Fibroblast of lung (primary cell): ENCODE data around the gene PLCD4. TPM values are rescaled to one million over a fixed set of nuclear protein-coding genes. Genes with fewer than 3 reads are reported as not detected.

ENCODE experiments used
- DNase-seq, 2 donors: peaks; one replicate each; pipeline versions ENCODE4 v3.0.0 to v3.0.0-alpha.2; 2010; ENCODE audit warnings: low read depth in 2 of 2
- H2AFZ ChIP-seq: 2 replicates; pipeline ENCODE4 v1.5.1; 2012; ENCODE audit warnings: low read length, control low read depth, inconsistent platforms
- H3K27ac ChIP-seq: 2 replicates; pipeline ENCODE4 v1.5.1; 2011; ENCODE audit warnings: low read length, control low read depth; ENCODE audit not compliant: insufficient read depth
- H3K27me3 ChIP-seq: 2 replicates; pipeline ENCODE4 v1.5.1; 2011; ENCODE audit warnings: mild to moderate bottlenecking, low read length; ENCODE audit not compliant: control insufficient read depth, insufficient read depth
- H3K36me3 ChIP-seq: 2 replicates; pipeline ENCODE4 v1.5.1; 2011; ENCODE audit warnings: low read length; ENCODE audit not compliant: control insufficient read depth, insufficient read depth
- H3K4me1 ChIP-seq: 2 replicates; pipeline ENCODE4 v1.5.1; 2011; ENCODE audit warnings: low read length; ENCODE audit not compliant: control insufficient read depth, insufficient read depth; ENCODE audit errors: extremely low read depth
- H3K4me2 ChIP-seq: 2 replicates; pipeline ENCODE4 v1.5.1; 2011; ENCODE audit warnings: low read length, control low read depth; ENCODE audit not compliant: insufficient read depth; ENCODE audit errors: extremely low read depth
- H3K4me3 ChIP-seq, 4 experiments: fragments of 200-600 bp in 1 of 4; sonication (generic) in 1 of 4; replicated peaks in 1 of 4; 2 replicates each; pipeline ENCODE4 v1.5.1; 2011 to 2016; ENCODE audit warnings: low read length in 4 of 4, low read depth in 3 of 4, mild to moderate bottlenecking in 3 of 4, control low read depth in 2 of 4, inconsistent platforms in 1 of 4, mixed read lengths in 1 of 4; ENCODE audit not compliant: insufficient read depth in 1 of 4; ENCODE audit errors: control extremely low read depth in 1 of 4
- H3K79me2 ChIP-seq: 2 replicates; pipeline ENCODE4 v1.5.1; 2012; ENCODE audit warnings: mild to moderate bottlenecking, low read length, inconsistent platforms; ENCODE audit not compliant: control insufficient read depth, insufficient read depth
- H3K9ac ChIP-seq: 2 replicates; pipeline ENCODE4 v1.5.1; 2011; ENCODE audit warnings: mild to moderate bottlenecking, low read length, control low read depth; ENCODE audit not compliant: insufficient read depth
- H3K9me3 ChIP-seq: 2 replicates; pipeline ENCODE4 v1.5.1; 2012; ENCODE audit warnings: low read depth, low read length; ENCODE audit not compliant: control insufficient read depth, insufficient read depth
- H4K20me1 ChIP-seq: 2 replicates; pipeline ENCODE4 v1.5.1; 2011; ENCODE audit warnings: low read length; ENCODE audit not compliant: control insufficient read depth, insufficient read depth; ENCODE audit errors: extremely low read depth
- EZH2 ChIP-seq: IDR thresholded peaks from 2 replicates; pipeline ENCODE4 v1.5.1; 2012; ENCODE audit warnings: low read length, control low read depth, mild to moderate bottlenecking; ENCODE audit errors: missing control alignments
- polyA plus RNA-seq, 2 donors: library from polyadenylated mRNA; depleted of rRNA in 1 of 2; stranded (reverse) in 1 of 2; unstranded in 1 of 2; fragments of >200 nt; gene quantifications; 2 replicates each; pipeline ENCODE4 v1.2.1, GENCODE V29; 2011 to 2012; ENCODE audit warnings: missing spikeins in 1 of 2
- total RNA-seq: library from RNA; depleted of rRNA; stranded (reverse); fragments of >200 nt; gene quantifications from 2 replicates; pipeline ENCODE4 v1.2.1, GENCODE V29; 2014
- TF ChIP-seq, protein P1 (sequence below), 2 donors: IDR thresholded peaks in 1 of 2; conservative IDR thresholded peaks in 1 of 2; 1 replicate in 1 of 2; 2 replicates in 1 of 2; pipeline ENCODE4 v1.5.1; 2011 to 2012; ENCODE audit warnings: low read length in 2 of 2, control low read depth in 1 of 2, inconsistent platforms in 1 of 2, low read depth in 1 of 2, mild to moderate bottlenecking in 1 of 2

Gene PLCD4
- total and polyA plus RNA-seq, 2 donors (not counting 1 experiment from before 2014, with no cell fraction given), result 5.8 to 10.7 TPM

DNA sequence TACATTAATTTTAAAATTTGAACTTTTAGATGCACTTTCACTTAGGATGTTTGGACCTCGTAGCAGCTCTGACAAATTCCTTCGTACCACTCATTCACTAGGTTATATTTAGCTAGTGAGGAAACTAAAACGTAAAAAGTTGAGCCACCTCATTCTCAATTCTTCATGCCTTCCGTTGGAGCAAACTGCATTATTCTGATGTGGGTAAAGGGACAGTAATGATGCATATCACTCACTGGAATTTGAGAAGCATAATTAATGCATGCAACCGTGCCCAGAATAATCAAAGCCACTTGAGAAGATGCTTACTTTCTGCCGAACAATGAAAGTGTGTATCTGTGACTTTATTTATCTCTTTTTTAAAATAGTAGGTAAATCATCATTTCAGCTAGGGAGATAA lies 36.8 kb upstream of the PLCD4 start:
- peak overlapping the region; percentile 96 for H3K27ac ChIP-seq
- DNase-seq, result peak; percentile 33 to 58

DNA sequence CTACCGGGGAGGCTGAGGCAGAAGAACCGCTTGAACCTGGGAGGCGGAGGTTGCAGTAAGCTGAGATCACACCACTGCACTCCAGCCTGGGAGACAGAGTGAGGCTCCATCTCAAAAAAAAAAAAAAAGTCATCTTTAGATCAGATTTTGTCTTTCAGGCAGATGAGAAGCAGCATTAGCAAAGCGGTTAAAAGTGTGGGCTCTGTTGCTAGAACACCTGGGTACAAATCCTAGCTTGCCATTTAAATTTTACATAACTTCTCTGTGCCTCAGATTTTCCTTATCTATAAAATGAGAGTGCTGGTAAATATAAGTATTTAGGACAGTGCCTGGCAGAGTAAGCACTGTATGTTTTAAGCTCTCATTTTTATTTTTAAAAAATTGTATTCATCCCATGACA lies 30.8 kb upstream of the PLCD4 start:
- Histone ChIP-seq H3K4me3 (no peak overlapping the region), H3K4me1 (no peaks in the 10 kb centered on the region), H3K27ac (no peak overlapping the region), H3K36me3 (no peaks in the 10 kb centered on the region), H3K9ac (no peak overlapping the region), H4K20me1 (no peaks in the 10 kb centered on the region), H3K4me2 (no peak overlapping the region), H3K27me3 (no peaks in the 10 kb centered on the region), H2AFZ (no peak overlapping the region), H3K9me3 (no peaks in the 10 kb centered on the region), H3K79me2 (peaks cover 66% of the 10 kb centered on the region)
- TF ChIP-seq EZH2, result no peak
- TF ChIP-seq, protein P1, sequence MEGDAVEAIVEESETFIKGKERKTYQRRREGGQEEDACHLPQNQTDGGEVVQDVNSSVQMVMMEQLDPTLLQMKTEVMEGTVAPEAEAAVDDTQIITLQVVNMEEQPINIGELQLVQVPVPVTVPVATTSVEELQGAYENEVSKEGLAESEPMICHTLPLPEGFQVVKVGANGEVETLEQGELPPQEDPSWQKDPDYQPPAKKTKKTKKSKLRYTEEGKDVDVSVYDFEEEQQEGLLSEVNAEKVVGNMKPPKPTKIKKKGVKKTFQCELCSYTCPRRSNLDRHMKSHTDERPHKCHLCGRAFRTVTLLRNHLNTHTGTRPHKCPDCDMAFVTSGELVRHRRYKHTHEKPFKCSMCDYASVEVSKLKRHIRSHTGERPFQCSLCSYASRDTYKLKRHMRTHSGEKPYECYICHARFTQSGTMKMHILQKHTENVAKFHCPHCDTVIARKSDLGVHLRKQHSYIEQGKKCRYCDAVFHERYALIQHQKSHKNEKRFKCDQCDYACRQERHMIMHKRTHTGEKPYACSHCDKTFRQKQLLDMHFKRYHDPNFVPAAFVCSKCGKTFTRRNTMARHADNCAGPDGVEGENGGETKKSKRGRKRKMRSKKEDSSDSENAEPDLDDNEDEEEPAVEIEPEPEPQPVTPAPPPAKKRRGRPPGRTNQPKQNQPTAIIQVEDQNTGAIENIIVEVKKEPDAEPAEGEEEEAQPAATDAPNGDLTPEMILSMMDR (conservative IDR thresholded peaks at IDR 0.05 in 1 of 2, IDR thresholded peaks at IDR 0.05 in 1 of 2; ENCODE audit: low read depth in 1 of 2, low read length in 2 of 2), result no peak
- DNase-seq, result no peak

More for the DNA sequence above, 36.8 kb upstream of the PLCD4 start:
- Histone ChIP-seq H3K36me3 (no peaks in the 10 kb centered on the region), H3K27me3 (no peaks in the 10 kb centered on the region), H3K79me2 (peaks cover 87% of the 10 kb centered on the region), H3K9me3 (no peaks in the 10 kb centered on the region), H2AFZ (no peak overlapping the region), H3K4me2 (peak overlapping the region; percentile 72), H3K9ac (peak overlapping the region; percentile 26), H3K4me1 (peaks cover 3% of the 10 kb centered on the region), H3K4me3 (peak overlapping the region; percentile 73 to 84 (median 78)), H4K20me1 (no peaks in the 10 kb centered on the region)
- TF ChIP-seq EZH2, result no peak
- TF ChIP-seq, protein P1 (conservative IDR thresholded peaks at IDR 0.05 in 1 of 2, IDR thresholded peaks at IDR 0.05 in 1 of 2; ENCODE audit: low read depth in 1 of 2, low read length in 2 of 2), result no peak

DNA sequence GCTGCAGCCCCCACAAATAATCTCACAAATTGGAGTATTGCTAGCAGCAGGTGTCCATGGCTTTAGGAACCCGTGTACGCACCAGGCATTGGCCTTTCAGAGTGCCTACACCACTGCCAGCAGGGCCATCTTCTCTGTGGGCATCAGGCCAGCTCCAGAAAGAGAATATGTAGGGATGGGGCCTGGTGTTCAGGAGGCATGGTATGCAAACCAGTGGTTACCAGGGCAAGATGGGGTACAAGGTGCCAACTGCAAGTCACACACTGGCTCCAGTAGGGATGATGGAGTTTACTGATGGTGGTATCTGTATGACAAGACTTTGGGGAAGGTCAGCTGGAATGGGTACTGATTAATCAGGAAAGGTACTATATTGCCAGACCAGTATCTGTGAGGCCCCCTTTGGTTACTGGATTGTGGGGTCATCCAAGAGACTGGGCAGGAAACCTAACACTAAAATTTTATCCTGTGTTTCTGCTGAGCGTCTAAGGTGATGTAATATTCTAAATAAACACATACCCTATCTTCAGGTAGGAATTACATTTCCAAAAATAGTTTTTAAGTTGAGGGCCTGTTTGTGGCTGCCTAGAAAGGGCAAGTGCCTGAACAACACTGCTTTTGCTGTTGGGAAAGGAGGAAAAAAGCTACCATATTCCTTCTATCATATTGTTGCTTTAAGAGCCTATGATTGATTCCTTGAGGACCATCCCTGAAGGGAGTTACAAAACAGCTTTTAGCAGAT lies 30.0 kb upstream of the PLCD4 start:
- H3K27me3 ChIP-seq, result no peaks in the 10 kb centered on the region
- peaks cover 58% of the 10 kb centered on the region for H3K79me2 ChIP-seq
- H3K9ac ChIP-seq, result no peak overlapping the region
- no peak for DNase-seq
- no peak overlapping the region for H3K4me2 ChIP-seq
- H4K20me1 ChIP-seq, result no peaks in the 10 kb centered on the region
- TF ChIP-seq, protein P1 (conservative IDR thresholded peaks at IDR 0.05 in 1 of 2, IDR thresholded peaks at IDR 0.05 in 1 of 2; ENCODE audit: low read depth in 1 of 2, low read length in 2 of 2), result no peak
- TF ChIP-seq EZH2, result no peak
- no peak overlapping the region for H3K27ac ChIP-seq
- H3K4me1 ChIP-seq, result peaks cover 1% of the 10 kb centered on the region
- no peaks in the 10 kb centered on the region for H3K36me3 ChIP-seq
- no peaks in the 10 kb centered on the region for H3K9me3 ChIP-seq
- H2AFZ ChIP-seq, result no peak overlapping the region
- no peak overlapping the region for H3K4me3 ChIP-seq
